Neural cell (in vitro differentiated cells): ENCODE data around the gene HEBP2. TPM values are rescaled to one million over a fixed set of nuclear protein-coding genes. Genes with fewer than 3 reads are reported as not detected.

Source experiments
- H2AFZ ChIP-seq: fragments of 200-600, 300-800 bp; sonication (generic), shearing (Covaris generic); 2 replicates; pipeline ENCODE4 v1.6.0; 2014; ENCODE audit warnings: low read depth, mild to moderate bottlenecking, antibody characterized with exemption, low read length, moderate library complexity
- H3F3A ChIP-seq: fragments of 200-600 bp; shearing (Covaris generic); 2 replicates; pipeline ENCODE4 v1.6.1; 2016; ENCODE audit warnings: mild to moderate bottlenecking, moderate library complexity, mixed read lengths, antibody characterized with exemption, low read length; ENCODE audit not compliant: insufficient read depth, poor library complexity, severe bottlenecking
- H3K27ac ChIP-seq: fragments of 200-600, 300-800 bp; sonication (generic), shearing (Covaris generic); 2 replicates; pipeline ENCODE4 v1.5.1; 2014; ENCODE audit warnings: mild to moderate bottlenecking, low read length, moderate library complexity
- H3K27me3 ChIP-seq: fragments of 300-800, 200-600 bp; sonication (generic), shearing (Covaris generic); 2 replicates; pipeline ENCODE4 v1.6.0; 2014; ENCODE audit warnings: mild to moderate bottlenecking, low read depth, low read length, moderate library complexity; ENCODE audit not compliant: insufficient read depth
- H3K36me3 ChIP-seq: fragments of 300-800, 200-600 bp; sonication (generic), shearing (Covaris generic); 2 replicates; pipeline ENCODE4 v1.5.1; 2014; ENCODE audit warnings: mild to moderate bottlenecking, antibody characterized with exemption, low read length, moderate library complexity; ENCODE audit not compliant: insufficient read depth
- H3K4me2 ChIP-seq: fragments of 300-800, 200-600 bp; sonication (generic), shearing (Covaris generic); 2 replicates; pipeline ENCODE4 v1.6.0; 2014; ENCODE audit warnings: mild to moderate bottlenecking, low read length
- H3K4me3 ChIP-seq: fragments of 300-800, 200-600 bp; sonication (generic), shearing (Covaris generic); 2 replicates; pipeline ENCODE4 v1.5.1; 2014; ENCODE audit warnings: mild to moderate bottlenecking, low read length, moderate library complexity
- H3K79me2 ChIP-seq: fragments of 200-600 bp; shearing (Covaris generic); replicated peaks from 2 replicates; pipeline ENCODE4 v1.6.0; 2014; ENCODE audit warnings: mild to moderate bottlenecking, low read length, moderate library complexity; ENCODE audit not compliant: insufficient read depth
- H3K9ac ChIP-seq: fragments of 300-800, 200-600 bp; sonication (generic), shearing (Covaris generic); 2 replicates; pipeline ENCODE4 v1.6.1; 2016; ENCODE audit warnings: mild to moderate bottlenecking, low read length, mixed read lengths
- H3K9me2 ChIP-seq: fragments of 200-600 bp; shearing (Covaris generic); 2 replicates; pipeline ENCODE4 v1.6.1; 2016; ENCODE audit warnings: mild to moderate bottlenecking, low read length, mixed read lengths; ENCODE audit not compliant: insufficient read depth
- H3K9me3 ChIP-seq: fragments of 200-600, 300-800 bp; sonication (generic), shearing (Covaris generic); 2 replicates; pipeline ENCODE4 v1.6.1; 2016; ENCODE audit warnings: mild to moderate bottlenecking, mixed run types, low read length, moderate library complexity, mixed read lengths
- H4K20me1 ChIP-seq: fragments of 200-600 bp; shearing (Covaris generic); 2 replicates; pipeline ENCODE4 v1.6.1; 2016; ENCODE audit warnings: mild to moderate bottlenecking, mixed run types; ENCODE audit not compliant: insufficient read depth
- CTCF ChIP-seq: fragments of 450-650 bp; IDR thresholded peaks from 2 replicates; pipeline ENCODE4 v1.5.1; 2014; ENCODE audit warnings: antibody characterized with exemption, mild to moderate bottlenecking, moderate library complexity; ENCODE audit not compliant: poor library complexity, severe bottlenecking
- EP300 ChIP-seq: fragments of 450-650 bp; conservative IDR thresholded peaks from 2 replicates; pipeline ENCODE4 v1.6.1; 2014; ENCODE audit warnings: antibody characterized with exemption, mild to moderate bottlenecking, moderate library complexity; ENCODE audit not compliant: poor library complexity, severe bottlenecking
- EZH2 ChIP-seq: fragments of 200-600, 300-800 bp; shearing (Covaris generic), sonication (generic); IDR thresholded peaks from 2 replicates; pipeline ENCODE4 v1.6.1; 2014; ENCODE audit warnings: antibody characterized with exemption, low read length, borderline replicate concordance, mild to moderate bottlenecking; ENCODE audit not compliant: insufficient read depth, poor library complexity, severe bottlenecking
- MXI1 ChIP-seq: fragments of 450-650 bp; conservative IDR thresholded peaks from 2 replicates; pipeline ENCODE4 v1.6.1; 2014; ENCODE audit warnings: antibody characterized with exemption, mild to moderate bottlenecking; ENCODE audit not compliant: poor library complexity, severe bottlenecking
- POLR2AphosphoS5 ChIP-seq: IDR thresholded peaks from 2 replicates; pipeline ENCODE4 v1.6.1; 2012
- RAD21 ChIP-seq: fragments of 450-650 bp; conservative IDR thresholded peaks from 2 replicates; pipeline ENCODE4 v1.6.1; 2014; ENCODE audit warnings: antibody characterized with exemption, mild to moderate bottlenecking, moderate library complexity
- REST ChIP-seq: IDR thresholded peaks from 2 replicates; pipeline ENCODE4 v1.6.1; 2012; ENCODE audit warnings: borderline replicate concordance
- SMC3 ChIP-seq: fragments of 450-650 bp; conservative IDR thresholded peaks from 2 replicates; pipeline ENCODE4 v1.6.1; 2014; ENCODE audit warnings: antibody characterized with exemption, mild to moderate bottlenecking, moderate library complexity; ENCODE audit not compliant: poor library complexity
- TAF1 ChIP-seq: IDR thresholded peaks from 2 replicates; pipeline ENCODE4 v1.6.1; 2012; ENCODE audit warnings: low read depth
- polyA plus RNA-seq: library from polyadenylated mRNA; depleted of rRNA; stranded (reverse); fragments of >200 nt; gene quantifications from 2 replicates; pipeline ENCODE4 v1.2.3, GENCODE V29; 2014

HEBP2 gene
- polyA plus RNA-seq, 1 donor from 2014 or later: 3.0 TPM

- Histone ChIP-seq H3K27ac (no peak overlapping the region), H3K9me3 (no peaks in the 10 kb centered on the region), H3K4me2 (no peak overlapping the region), H3F3A (no peaks in the 10 kb centered on the region), H4K20me1 (no peaks in the 10 kb centered on the region), H3K9me2 (no peaks in the 10 kb centered on the region), H3K4me3 (no peak overlapping the region), H3K9ac (no peak overlapping the region), H2AFZ (no peak overlapping the region), H3K79me2 (no peaks in the 10 kb centered on the region), H3K36me3 (no peaks in the 10 kb centered on the region), H3K27me3 (no peaks in the 10 kb centered on the region)
- TF ChIP-seq REST: no peak
- no peak for TF ChIP-seq POLR2AphosphoS5
- TF ChIP-seq EZH2: no peak
- TF ChIP-seq MXI1: no peak
- TF ChIP-seq CTCF: no peak
- TF ChIP-seq SMC3: no peak
- TF ChIP-seq EP300: no peak
- no peak for TF ChIP-seq RAD21
- TF ChIP-seq TAF1: no peak
Observed at GRCh38 chr6:138418118-138418742, 14.2 kb downstream of the HEBP2 start.

- no peak overlapping the region for H3K4me2 ChIP-seq
- H3K27ac ChIP-seq: no peak overlapping the region
- H3K9me2 ChIP-seq: no peaks in the 10 kb centered on the region
- H3K9ac ChIP-seq: no peak overlapping the region
- H3F3A ChIP-seq: no peaks in the 10 kb centered on the region
- no peaks in the 10 kb centered on the region for H4K20me1 ChIP-seq
- no peak for TF ChIP-seq EP300
- TF ChIP-seq CTCF: no peak
- no peak for TF ChIP-seq MXI1
- TF ChIP-seq TAF1: no peak
- TF ChIP-seq POLR2AphosphoS5: no peak
- no peak for TF ChIP-seq RAD21
- no peak for TF ChIP-seq REST
- TF ChIP-seq SMC3: no peak
- no peak for TF ChIP-seq EZH2
- H3K27me3 ChIP-seq: no peaks in the 10 kb centered on the region
- H3K4me3 ChIP-seq: no peak overlapping the region
- no peaks in the 10 kb centered on the region for H3K79me2 ChIP-seq
- no peak overlapping the region for H2AFZ ChIP-seq
- no peaks in the 10 kb centered on the region for H3K36me3 ChIP-seq
- H3K9me3 ChIP-seq: no peaks in the 10 kb centered on the region
Observed at GRCh38 chr6:138419766-138420165, 15.7 kb downstream of the HEBP2 start.
